Breast epithelium (tissue), 3 donors: Measurements from ENCODE around the gene LPAR3.

ENCODE experiments used
- CTCF ChIP-seq, 3 donors: fragments of 450-650 bp; IDR thresholded peaks; one replicate each; pipeline ENCODE4 v1.5.1; 2016 to 2017; ENCODE audit warnings: antibody characterized with exemption in 3 of 3, mild to moderate bottlenecking in 3 of 3, moderate library complexity in 3 of 3
- POLR2A ChIP-seq: fragments of 450-650 bp; IDR thresholded peaks from one replicate; pipeline ENCODE4 v1.6.1; 2016; ENCODE audit warnings: antibody characterized with exemption, mild to moderate bottlenecking, moderate library complexity
- POLR2AphosphoS5 ChIP-seq, 3 donors: sonication (generic); formaldehyde crosslinking; IDR thresholded peaks; one replicate each; pipeline ENCODE4 v1.6.1; 2017; ENCODE audit warnings: antibody characterized with exemption in 3 of 3

- TF ChIP-seq CTCF (IDR thresholded peaks at IDR 0.05), result no peak
- TF ChIP-seq POLR2AphosphoS5 (IDR thresholded peaks at IDR 0.05), result no peak
- no peak for TF ChIP-seq POLR2A
Measured at GRCh38 chr1:84795213-84795612, 97.8 kb downstream of the LPAR3 start.
